K562 (cell line): ENCODE measurements around the gene RGS9. TPM values are rescaled to one million over a fixed set of nuclear protein-coding genes. Genes with fewer than 3 reads are reported as not detected.

Experiments
- CCNT2 ChIP-seq: IDR thresholded peaks from 2 replicates; pipeline ENCODE4 v1.6.1; 2011; ENCODE audit warnings: borderline replicate concordance, low read depth, mild to moderate bottlenecking, moderate library complexity, mixed read lengths, low read length; ENCODE audit not compliant: insufficient read length; ENCODE audit errors: extremely low read depth
- CHD4 ChIP-seq: fragments of 200-600 bp; sonication (generic); IDR thresholded peaks from 3 replicates; pipeline ENCODE4 v1.6.1; 2012; ENCODE audit warnings: low read depth, mild to moderate bottlenecking, mixed read lengths, low read length, inconsistent platforms; ENCODE audit not compliant: insufficient read depth, insufficient replicate concordance, poor library complexity, severe bottlenecking
- KDM1A ChIP-seq, 2 experiments: fragments of 450-650 bp; IDR thresholded peaks; 2 replicates each; pipeline ENCODE4 v1.6.1; 2016; ENCODE audit warnings: mild to moderate bottlenecking in 2 of 2
- MXI1 ChIP-seq: IDR thresholded peaks from 2 replicates; pipeline ENCODE4 v1.6.1; 2011; ENCODE audit warnings: low read depth, mild to moderate bottlenecking, improper control_type of control experiment, low read length
- NFE2 ChIP-seq: IDR thresholded peaks from 2 replicates; pipeline ENCODE4 v1.6.1; 2014; ENCODE audit warnings: antibody characterized with exemption, low read depth
- PBX2 ChIP-seq, 2 experiments: IDR thresholded peaks in 1 of 2; conservative IDR thresholded peaks in 1 of 2; 2 replicates each; pipeline ENCODE4 v1.6.1; 2016; ENCODE audit warnings: low read depth in 2 of 2, mild to moderate bottlenecking in 1 of 2, missing compliant biosample characterization in 1 of 2, missing genetic modification characterization in 1 of 2, moderate library complexity in 1 of 2
- PCBP1 ChIP-seq: fragments of 200-400 bp; formaldehyde crosslinking; IDR thresholded peaks from 2 replicates; pipeline ENCODE4 v1.6.1; 2018; ENCODE audit warnings: mild to moderate bottlenecking, low read depth, low read length; ENCODE audit not compliant: poor library complexity, severe bottlenecking
- RBBP5 ChIP-seq: fragments of 200-600 bp; sonication (generic); IDR thresholded peaks from 2 replicates; pipeline ENCODE4 v1.6.1; 2012; ENCODE audit warnings: borderline replicate concordance, mild to moderate bottlenecking, low read length, control low read depth, inconsistent platforms; ENCODE audit not compliant: insufficient read depth, poor library complexity, severe bottlenecking
- SIRT6 ChIP-seq: IDR thresholded peaks from one replicate; pipeline ENCODE4 v1.6.1; 2012; ENCODE audit warnings: low read depth, mild to moderate bottlenecking, control low read depth, inconsistent platforms, low read length, moderate library complexity
- ZEB2 ChIP-seq: fragments of 450-650 bp; IDR thresholded peaks from 2 replicates; pipeline ENCODE4 v1.6.1; 2016
- ZNF232 ChIP-seq: sonication (generic); formaldehyde crosslinking; IDR thresholded peaks from 2 replicates; pipeline ENCODE4 v1.8.0; 2022; ENCODE audit warnings: mild to moderate bottlenecking, missing genetic modification reagents
- polyA plus RNA-seq, 8 experiments: library from polyadenylated mRNA; depleted of rRNA in 4 of 8; stranded (reverse) in 5 of 8; unstranded in 3 of 8; fragments of >200 nt; fragmentation: Nextera tagmentation in 2 of 8; fragmentation: Illumina TruSeq in 1 of 8; extraction: Ambion mirVana in 2 of 8; extraction: Trizol in 1 of 8; gene quantifications; 2 replicates each; pipeline versions ENCODE4 v1.2.1 to v1.2.3, GENCODE V29; 2011 to 2014; ENCODE audit warnings: inconsistent platforms in 1 of 8, missing spikeins in 1 of 8
- total RNA-seq, 7 experiments: library from RNA; depleted of rRNA in 6 of 7; stranded (reverse); fragments of >200 nt in 6 of 7; fragmentation: Illumina TruSeq in 2 of 7; extraction: Trizol in 2 of 7; gene quantifications; 2 replicates each; pipeline versions ENCODE4 v1.2.1 to v1.2.3, GENCODE V29; 2011 to 2021; ENCODE audit warnings: low replicate concordance in 1 of 7
- TF ChIP-seq, protein P1 (sequence below): fragments of 450-650 bp; conservative IDR thresholded peaks from 2 replicates; pipeline ENCODE4 v1.6.1; 2016; ENCODE audit warnings: missing genetic modification characterization, low read depth, mild to moderate bottlenecking, control low read depth, missing compliant biosample characterization
- TF ChIP-seq, protein P2 (sequence below): fragments of 200-400 bp; formaldehyde crosslinking; IDR thresholded peaks from 2 replicates; pipeline ENCODE4 v1.6.1; 2017; ENCODE audit warnings: mild to moderate bottlenecking, low read depth, low read length, moderate library complexity

Gene RGS9
- total and polyA plus RNA-seq, 9 of the 15 experiments (the other 6 are each of a cell fraction or from before 2014, with no cell fraction given): 0.18 to 1.4 (median 0.55) TPM

- TF ChIP-seq CCNT2 (peak; percentile 69), ZEB2 (0 out of 2 replicates have a peak, but pooled peaks have one; percentile 26), PBX2 (CRISPR knock-in tag; IDR thresholded peaks at IDR 0.05; ENCODE audit: low read depth) (no peak), PBX2 (tag; conservative IDR thresholded peaks at IDR 0.05; ENCODE audit: low read depth) (no peak), NFE2 (no peak), PCBP1 (peak; percentile 90), ZNF232 (no peak), KDM1A (IDR thresholded peaks at IDR 0.05) (no peak), MXI1 (no peak), CHD4 (no peak), RBBP5 (no peak), SIRT6 (no peak)
- TF ChIP-seq, protein P1, sequence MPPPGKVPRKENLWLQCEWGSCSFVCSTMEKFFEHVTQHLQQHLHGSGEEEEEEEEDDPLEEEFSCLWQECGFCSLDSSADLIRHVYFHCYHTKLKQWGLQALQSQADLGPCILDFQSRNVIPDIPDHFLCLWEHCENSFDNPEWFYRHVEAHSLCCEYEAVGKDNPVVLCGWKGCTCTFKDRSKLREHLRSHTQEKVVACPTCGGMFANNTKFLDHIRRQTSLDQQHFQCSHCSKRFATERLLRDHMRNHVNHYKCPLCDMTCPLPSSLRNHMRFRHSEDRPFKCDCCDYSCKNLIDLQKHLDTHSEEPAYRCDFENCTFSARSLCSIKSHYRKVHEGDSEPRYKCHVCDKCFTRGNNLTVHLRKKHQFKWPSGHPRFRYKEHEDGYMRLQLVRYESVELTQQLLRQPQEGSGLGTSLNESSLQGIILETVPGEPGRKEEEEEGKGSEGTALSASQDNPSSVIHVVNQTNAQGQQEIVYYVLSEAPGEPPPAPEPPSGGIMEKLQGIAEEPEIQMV: no peak
- TF ChIP-seq, protein P2, sequence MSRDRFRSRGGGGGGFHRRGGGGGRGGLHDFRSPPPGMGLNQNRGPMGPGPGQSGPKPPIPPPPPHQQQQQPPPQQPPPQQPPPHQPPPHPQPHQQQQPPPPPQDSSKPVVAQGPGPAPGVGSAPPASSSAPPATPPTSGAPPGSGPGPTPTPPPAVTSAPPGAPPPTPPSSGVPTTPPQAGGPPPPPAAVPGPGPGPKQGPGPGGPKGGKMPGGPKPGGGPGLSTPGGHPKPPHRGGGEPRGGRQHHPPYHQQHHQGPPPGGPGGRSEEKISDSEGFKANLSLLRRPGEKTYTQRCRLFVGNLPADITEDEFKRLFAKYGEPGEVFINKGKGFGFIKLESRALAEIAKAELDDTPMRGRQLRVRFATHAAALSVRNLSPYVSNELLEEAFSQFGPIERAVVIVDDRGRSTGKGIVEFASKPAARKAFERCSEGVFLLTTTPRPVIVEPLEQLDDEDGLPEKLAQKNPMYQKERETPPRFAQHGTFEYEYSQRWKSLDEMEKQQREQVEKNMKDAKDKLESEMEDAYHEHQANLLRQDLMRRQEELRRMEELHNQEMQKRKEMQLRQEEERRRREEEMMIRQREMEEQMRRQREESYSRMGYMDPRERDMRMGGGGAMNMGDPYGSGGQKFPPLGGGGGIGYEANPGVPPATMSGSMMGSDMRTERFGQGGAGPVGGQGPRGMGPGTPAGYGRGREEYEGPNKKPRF: no peak
Measured at GRCh38 chr17:65137021-65137939, at the start of gene RGS9 (continued).
